Adrenal gland (tissue), 5 donors: ENCODE measurements around the gene CLASP1.

ENCODE experiments used
- POLR2A ChIP-seq, 2 donors: fragments of 450-650 bp; IDR thresholded peaks; one replicate each; pipeline ENCODE4 v1.6.1; 2017; ENCODE audit warnings: antibody characterized with exemption in 2 of 2, mild to moderate bottlenecking in 2 of 2, moderate library complexity in 1 of 2
- TF ChIP-seq, protein P1 (sequence below), 6 experiments: fragments of 450-650 bp in 4 of 6; fragments of 200-600 bp in 2 of 6; sonication (generic) in 1 of 6; IDR thresholded peaks; 1 replicate in 5 of 6; 2 replicates in 1 of 6; pipeline versions ENCODE4 v1.5.1 to v1.8.0; 2016 to 2021; ENCODE audit warnings: antibody characterized with exemption in 6 of 6, mild to moderate bottlenecking in 2 of 6, moderate library complexity in 1 of 6
- donor health status: DM: no; HTN: no; CAD: no.

DNA sequence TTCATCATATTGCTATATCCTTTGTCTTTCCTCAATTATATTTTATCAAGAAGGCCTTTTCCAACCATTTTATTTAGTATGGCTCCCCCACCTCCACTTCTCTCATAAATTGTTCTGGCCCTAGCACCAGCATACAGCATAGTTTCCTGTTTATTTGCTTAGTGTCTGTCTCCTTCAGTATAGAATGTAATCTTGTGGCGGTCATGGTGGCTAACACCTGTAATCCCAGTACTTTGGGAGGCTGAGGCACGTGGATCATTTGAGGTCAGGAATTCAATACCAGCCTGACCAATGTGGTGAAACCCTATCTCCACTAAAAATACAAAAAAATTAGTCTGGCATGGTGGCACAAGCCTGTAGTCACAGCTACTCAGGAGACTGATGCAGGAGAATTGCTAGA lies 39.6 kb upstream of the CLASP1 start:
- TF ChIP-seq, protein P1, sequence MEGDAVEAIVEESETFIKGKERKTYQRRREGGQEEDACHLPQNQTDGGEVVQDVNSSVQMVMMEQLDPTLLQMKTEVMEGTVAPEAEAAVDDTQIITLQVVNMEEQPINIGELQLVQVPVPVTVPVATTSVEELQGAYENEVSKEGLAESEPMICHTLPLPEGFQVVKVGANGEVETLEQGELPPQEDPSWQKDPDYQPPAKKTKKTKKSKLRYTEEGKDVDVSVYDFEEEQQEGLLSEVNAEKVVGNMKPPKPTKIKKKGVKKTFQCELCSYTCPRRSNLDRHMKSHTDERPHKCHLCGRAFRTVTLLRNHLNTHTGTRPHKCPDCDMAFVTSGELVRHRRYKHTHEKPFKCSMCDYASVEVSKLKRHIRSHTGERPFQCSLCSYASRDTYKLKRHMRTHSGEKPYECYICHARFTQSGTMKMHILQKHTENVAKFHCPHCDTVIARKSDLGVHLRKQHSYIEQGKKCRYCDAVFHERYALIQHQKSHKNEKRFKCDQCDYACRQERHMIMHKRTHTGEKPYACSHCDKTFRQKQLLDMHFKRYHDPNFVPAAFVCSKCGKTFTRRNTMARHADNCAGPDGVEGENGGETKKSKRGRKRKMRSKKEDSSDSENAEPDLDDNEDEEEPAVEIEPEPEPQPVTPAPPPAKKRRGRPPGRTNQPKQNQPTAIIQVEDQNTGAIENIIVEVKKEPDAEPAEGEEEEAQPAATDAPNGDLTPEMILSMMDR (IDR thresholded peaks at IDR 0.05), result no peak
- TF ChIP-seq POLR2A (IDR thresholded peaks at IDR 0.05), result no peak
